Heart right ventricle (tissue), 16 donors: ENCODE data around the gene CS. TPM values are rescaled to one million over a fixed set of nuclear protein-coding genes. Genes with fewer than 3 reads are reported as not detected.
A peak's percentile ranks its signal among the peaks of the same experiment; 100 is the strongest.
"Not testable (repeated sequence)": the region's sequence is repeated elsewhere in the genome, so short reads cannot be mapped to it uniquely, and the experiment has no call there.

Source experiments
- ATAC-seq, 8 donors: fragments of 200-7000 bp; cut with Tn5 transposase; one replicate each; pipeline ENCODE4 v1.9.1; 2020; ENCODE audit warnings: mild to moderate bottlenecking in 8 of 8, moderate library complexity in 8 of 8, moderate number of reproducible peaks in 1 of 8
- DNase-seq, 2 donors: peaks; one replicate each; pipeline ENCODE4 v3.0.0-alpha.2; 2020
- H3K27ac ChIP-seq, 10 donors: fragments of 200-600 bp; sonication (generic) in 2 of 10; one replicate each; pipeline versions ENCODE4 v1.5.0 to v1.8.0; 2020 to 2022; ENCODE audit warnings: mild to moderate bottlenecking in 3 of 10
- H3K27me3 ChIP-seq, 7 donors: fragments of 200-600 bp; one replicate each; pipeline ENCODE4 v1.8.0; 2021 to 2022; ENCODE audit warnings: mild to moderate bottlenecking in 2 of 7
- H3K36me3 ChIP-seq, 9 donors: fragments of 200-600 bp; sonication (generic) in 1 of 9; one replicate each; pipeline versions ENCODE4 v1.5.0 to v1.8.0; 2020 to 2022; ENCODE audit warnings: mild to moderate bottlenecking in 2 of 9
- H3K4me1 ChIP-seq, 9 donors: fragments of 200-600 bp; sonication (generic) in 1 of 9; one replicate each; pipeline versions ENCODE4 v1.5.0 to v1.8.0; 2020 to 2022; ENCODE audit warnings: mild to moderate bottlenecking in 4 of 9
- H3K4me3 ChIP-seq, 10 donors: fragments of 200-600 bp; sonication (generic) in 2 of 10; one replicate each; pipeline versions ENCODE4 v1.5.0 to v1.8.0; 2020 to 2022; ENCODE audit warnings: mild to moderate bottlenecking in 7 of 10, moderate library complexity in 2 of 10
- H3K9me3 ChIP-seq, 11 donors: fragments of 200-600 bp in 10 of 11; sonication (generic) in 2 of 11; one replicate each; pipeline versions ENCODE4 v1.5.0 to v1.8.0; 2013 to 2022; ENCODE audit warnings: mild to moderate bottlenecking in 2 of 11, control low read depth in 1 of 11, moderate library complexity in 1 of 11
- WGBS, 2 donors: extraction: QIAGEN DNeasy Blood & Tissue Kit; methylation state at CpG; one replicate each; pipeline ENCODE4 v1.1.7; 2013; ENCODE audit warnings: inconsistent platforms in 1 of 2; 5-methylcytosine and 5-hydroxymethylcytosine counted together
- intact Hi-C, 10 donors: fragments of 100-400 bp; cut with DNase I; formaldehyde crosslinking; loops; one replicate each; pipeline versions ENCODE4 v1.11.1 to v1.14.2; 2022
- polyA plus RNA-seq, 2 donors: library from polyadenylated mRNA; stranded (reverse); fragments of 200-250 nt; gene quantifications; one replicate each; pipeline ENCODE4 v1.2.3, GENCODE V29; 2013
- total RNA-seq, 10 donors: library from RNA; stranded (reverse); fragmentation: NEBNext Ultra II Directional in 3 of 10; extraction: Animal tissue kit (Norgen Biotek cat#: 25700) in 3 of 10; gene quantifications; one replicate each; pipeline versions ENCODE4 v1.2.1 to v1.2.4, GENCODE V29; 2021 to 2023
- TF ChIP-seq, protein P1 (sequence below), 9 donors: fragments of 200-600 bp; sonication (generic) in 2 of 9; IDR thresholded peaks; one replicate each; pipeline versions ENCODE4 v1.5.0 to v1.8.0; 2021 to 2022; ENCODE audit warnings: antibody characterized with exemption in 9 of 9, mild to moderate bottlenecking in 5 of 9, moderate library complexity in 1 of 9
- donor health status: Arrhythmogenic right ventricular cardiomyopathy.
- donor health status: ischemic (EF 13 %, LVEDD 7.1; RV severe dilation, severe dysfunction).
- donor health status: healthy with polysubstance abuse.
- donor health status: DM: no; HTN: yes; CAD: no.
- donor health status: DM: no; HTN: no; CAD: no.
- donor health status: ischemic (EF 25% LVEDD 6.9; RV normal size, moderate dysfunction).
- donor health status: ischemic (EF 25% LVEDD 5.7; RV mildly dilated, moderate dysfunction).
- donor health status: healthy.
- donor health status: DM: yes; HTN: yes; CAD: no.
- donor health status: Ischemic cardiomyopathy.
- donor health status: ischemic (EF 35%, LVEDD 5.7; RV mildly dilated, moderate dysfunction).
- donor health status: nonischemic (EF 11% LVEDD 7.7; RV severe dilation, severe dysfunction).
- donor health status: DM: yes; HTN: yes; CAD: no.
- donor health status: PGD.
- donor health status: ischemic (EF 29% LVEDD 5.4; RV normal size, mild dysfunction).
- donor health status: nonischemic (EF 23%, LVEDD 6.1; RV moderate dilation, normal function).

Gene CS
- total and polyA plus RNA-seq, 12 donors: 154 to 991 (median 859) TPM

GRCh38 chr12:56293795-56294194, 6.3 kb downstream of the CS start:
- TF ChIP-seq, protein P1, sequence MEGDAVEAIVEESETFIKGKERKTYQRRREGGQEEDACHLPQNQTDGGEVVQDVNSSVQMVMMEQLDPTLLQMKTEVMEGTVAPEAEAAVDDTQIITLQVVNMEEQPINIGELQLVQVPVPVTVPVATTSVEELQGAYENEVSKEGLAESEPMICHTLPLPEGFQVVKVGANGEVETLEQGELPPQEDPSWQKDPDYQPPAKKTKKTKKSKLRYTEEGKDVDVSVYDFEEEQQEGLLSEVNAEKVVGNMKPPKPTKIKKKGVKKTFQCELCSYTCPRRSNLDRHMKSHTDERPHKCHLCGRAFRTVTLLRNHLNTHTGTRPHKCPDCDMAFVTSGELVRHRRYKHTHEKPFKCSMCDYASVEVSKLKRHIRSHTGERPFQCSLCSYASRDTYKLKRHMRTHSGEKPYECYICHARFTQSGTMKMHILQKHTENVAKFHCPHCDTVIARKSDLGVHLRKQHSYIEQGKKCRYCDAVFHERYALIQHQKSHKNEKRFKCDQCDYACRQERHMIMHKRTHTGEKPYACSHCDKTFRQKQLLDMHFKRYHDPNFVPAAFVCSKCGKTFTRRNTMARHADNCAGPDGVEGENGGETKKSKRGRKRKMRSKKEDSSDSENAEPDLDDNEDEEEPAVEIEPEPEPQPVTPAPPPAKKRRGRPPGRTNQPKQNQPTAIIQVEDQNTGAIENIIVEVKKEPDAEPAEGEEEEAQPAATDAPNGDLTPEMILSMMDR (IDR thresholded peaks at IDR 0.05): no peak
- Histone ChIP-seq H3K9me3 (no peaks in the 10 kb centered on the region), H3K36me3 (peaks cover 0 to 90% (median 9%) of the 10 kb centered on the region in 9 donors), H3K27ac (peak overlapping the region in 4 of 10 donors; percentile 9 to 37 (median 26)), H3K4me3 (no peak overlapping the region), H3K27me3 (no peaks in the 10 kb centered on the region), H3K4me1 (peaks cover 11 to 77% (median 58%) of the 10 kb centered on the region in 9 donors)
- peak in 2 of 8 donors; percentile 34 to 55 for ATAC-seq
- DNase-seq: no peak
- intact Hi-C loops: loop anchor here in 1 of 10 donors (2.0 kb wide), 1 partner anchor 27 kb away; the partner anchor contains the start of gene COQ10A
- WGBS, 2 donors: 53 to 66% methylated on average over 5 of the region's 5 CpGs

GRCh38 chr12:56288705-56289387, 11.3 kb downstream of the CS start:
- TF ChIP-seq, protein P1 (IDR thresholded peaks at IDR 0.05): no peak
- intact Hi-C loops: no loop called here
- ATAC-seq (no peak), DNase-seq (no peak)
- WGBS, 2 donors: 81 to 89% methylated on average over 3 of the region's 3 CpGs
- H3K4me1 ChIP-seq: peaks cover 0 to 62% (median 46%) of the 10 kb centered on the region in 9 donors
- peaks cover 0 to 93% (median 17%) of the 10 kb centered on the region in 9 donors for H3K36me3 ChIP-seq
- H3K27me3 ChIP-seq: no peaks in the 10 kb centered on the region
- H3K27ac ChIP-seq: peak overlapping the region in 1 of 10 donors; percentile 7
- H3K9me3 ChIP-seq: no peaks in the 10 kb centered on the region
- no peak overlapping the region for H3K4me3 ChIP-seq

- intact Hi-C loops: no loop called here
- H3K4me3 ChIP-seq: no peak overlapping the region
- peak overlapping the region in 5 of 10 donors; percentile 10 to 50 (median 20) for H3K27ac ChIP-seq
- DNase-seq (no peak), ATAC-seq (peak in 3 of 8 donors; percentile 24 to 56 (median 40))
- H3K4me1 ChIP-seq: peaks cover 0 to 38% (median 25%) of the 10 kb centered on the region in 9 donors
- H3K36me3 ChIP-seq: peaks cover 0 to 97% (median 38%) of the 10 kb centered on the region in 9 donors
- no peaks in the 10 kb centered on the region for H3K27me3 ChIP-seq
- no peaks in the 10 kb centered on the region for H3K9me3 ChIP-seq
- WGBS, 2 donors: 39 to 42% methylated on average over 4 of the region's 4 CpGs
- TF ChIP-seq, protein P1 (IDR thresholded peaks at IDR 0.05): no peak
Observed at GRCh38 chr12:56286044-56286830, 13.9 kb downstream of the CS start.

DNA sequence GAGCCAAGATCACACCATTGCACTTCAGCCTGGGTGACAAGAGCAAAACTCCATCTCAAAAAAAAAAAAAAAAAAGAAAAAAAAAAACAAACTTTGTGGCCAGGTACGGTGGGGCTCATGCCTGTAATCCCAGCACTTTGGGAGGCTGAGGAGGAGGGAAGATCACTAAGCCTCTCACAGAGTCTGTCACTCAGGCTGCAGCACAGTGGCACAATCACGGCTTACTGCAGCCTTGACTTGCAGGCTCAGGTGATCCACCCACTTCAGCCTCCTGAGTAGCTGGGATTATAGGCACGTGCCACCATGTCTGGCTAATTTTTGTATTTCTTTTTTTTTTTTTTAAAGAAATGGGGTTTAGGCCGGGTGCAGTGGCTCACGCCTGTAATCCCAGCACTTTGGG, 15.9 kb downstream of the CS start:
- H3K27me3 ChIP-seq, H3K4me3 ChIP-seq, intact Hi-C loops, ATAC-seq, H3K9me3 ChIP-seq, H3K27ac ChIP-seq, DNase-seq: not testable (repeated sequence)
- H3K36me3 ChIP-seq: peaks cover 0 to 97% (median 51%) of the 10 kb centered on the region in 9 donors
- 92% methylated on average over 5 of the region's 5 CpGs for WGBS, 2 donors
- peaks cover 0 to 33% (median 23%) of the 10 kb centered on the region in 9 donors for H3K4me1 ChIP-seq
